NCI-H510A (cell line): ENCODE measurements around the gene SLC29A1.

ENCODE experiments used
- DNase-seq: peaks from one replicate; lab custom pipeline; 2025; lab: John Stamatoyannopoulos, UW

SLC29A1 gene

DNA sequence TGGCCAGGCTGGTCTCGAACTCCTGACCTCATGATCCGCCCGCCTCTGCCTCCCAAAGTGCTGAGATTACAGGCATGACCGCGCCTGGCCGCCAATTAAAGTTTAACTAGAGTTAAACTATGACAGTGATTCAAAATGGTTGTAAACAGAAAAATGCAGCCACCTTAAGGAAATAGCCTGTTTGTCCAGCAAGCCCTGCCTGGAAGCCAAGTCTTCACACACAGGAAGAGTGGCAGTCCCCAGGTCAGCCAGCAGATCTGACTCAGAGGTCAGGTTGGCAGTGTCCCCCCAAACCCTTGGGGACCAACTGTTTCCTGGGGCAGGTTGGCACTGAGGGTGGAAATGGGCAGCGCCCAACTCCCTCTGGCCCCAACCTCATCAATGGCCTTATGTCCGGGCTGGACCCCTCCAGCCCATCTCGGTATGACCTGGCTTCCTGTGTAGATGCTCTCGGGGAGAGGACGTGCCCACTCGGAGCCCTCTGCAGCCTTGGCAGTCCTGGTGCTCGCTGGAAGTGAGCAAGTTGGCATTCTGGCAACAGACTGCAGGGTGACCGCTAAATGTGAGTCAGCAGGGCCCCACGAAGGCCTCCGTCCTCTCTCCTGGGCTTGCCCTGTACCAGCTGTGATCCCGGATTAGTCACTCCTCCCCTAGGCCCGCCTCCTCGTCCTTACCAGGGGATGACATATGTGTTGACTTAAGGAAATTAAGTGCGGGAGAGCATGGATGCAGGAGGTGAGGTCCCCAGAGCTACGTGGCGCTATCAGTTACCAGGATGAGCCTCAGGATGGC is 13.8 kb downstream of the SLC29A1 start:
- DNase-seq: peak; percentile 96

DNA sequence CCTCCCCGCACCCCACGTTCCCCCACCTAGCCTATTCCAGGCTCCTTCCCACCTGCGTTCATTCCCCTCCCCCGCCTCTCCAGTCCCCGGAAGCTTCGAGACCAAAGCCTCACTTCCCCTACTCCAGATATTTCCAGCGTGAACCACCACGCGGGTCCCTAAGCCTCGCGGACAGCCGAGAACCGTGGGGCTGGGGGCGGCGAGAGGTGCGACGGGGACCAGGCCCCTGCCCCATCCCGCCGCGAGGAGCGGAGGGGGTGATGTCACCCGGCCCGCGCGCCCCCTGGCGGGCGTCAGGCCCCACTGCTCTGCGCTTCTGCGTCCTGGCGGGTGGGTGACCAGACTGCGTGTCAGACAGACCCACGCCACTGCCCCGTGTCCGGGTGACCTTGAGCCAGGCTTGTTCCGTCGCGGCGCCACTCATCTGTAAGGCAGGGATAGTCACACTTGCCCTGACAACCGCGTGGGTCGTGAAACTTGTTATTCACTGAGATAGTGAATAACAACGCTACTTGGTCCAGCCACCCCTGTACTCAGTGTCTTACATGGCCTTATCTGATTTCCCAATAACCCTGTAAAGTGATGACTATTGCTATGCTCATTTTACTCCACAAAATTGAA is 14.5 kb downstream of the SLC29A1 start:
- DNase-seq: peak; percentile 59

DNA sequence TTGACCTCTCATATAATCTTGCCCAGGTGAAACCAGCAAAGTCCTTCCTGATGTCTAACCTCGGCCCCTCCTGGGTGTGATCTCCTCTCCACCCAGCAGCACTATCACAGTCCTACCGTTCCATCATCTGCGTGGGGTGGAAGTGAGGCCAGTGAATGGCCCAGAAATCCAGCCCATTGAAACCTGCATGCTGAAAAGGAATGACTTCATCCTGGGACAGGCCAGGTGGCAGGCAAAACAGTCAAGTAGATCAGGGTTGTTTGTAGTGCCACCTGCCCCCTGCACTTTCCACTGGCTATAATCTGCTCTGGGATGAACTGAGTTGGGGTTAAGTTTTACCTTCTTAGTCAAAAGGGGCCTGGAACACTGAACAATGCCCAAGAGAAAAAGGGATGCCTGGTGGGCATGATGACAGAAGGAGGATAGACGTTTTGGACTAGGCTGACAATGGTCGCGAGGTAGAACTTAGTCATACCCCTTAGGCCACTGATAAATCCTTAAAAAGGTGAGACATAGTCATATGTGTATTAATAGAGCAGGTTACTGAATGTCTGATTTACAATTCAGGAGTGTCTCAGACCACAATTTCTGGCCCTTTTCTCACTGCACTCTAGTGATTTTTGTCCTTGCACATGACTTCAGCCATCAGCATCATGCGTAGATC is 15.4 kb downstream of the SLC29A1 start:
- no peak for DNase-seq

DNA sequence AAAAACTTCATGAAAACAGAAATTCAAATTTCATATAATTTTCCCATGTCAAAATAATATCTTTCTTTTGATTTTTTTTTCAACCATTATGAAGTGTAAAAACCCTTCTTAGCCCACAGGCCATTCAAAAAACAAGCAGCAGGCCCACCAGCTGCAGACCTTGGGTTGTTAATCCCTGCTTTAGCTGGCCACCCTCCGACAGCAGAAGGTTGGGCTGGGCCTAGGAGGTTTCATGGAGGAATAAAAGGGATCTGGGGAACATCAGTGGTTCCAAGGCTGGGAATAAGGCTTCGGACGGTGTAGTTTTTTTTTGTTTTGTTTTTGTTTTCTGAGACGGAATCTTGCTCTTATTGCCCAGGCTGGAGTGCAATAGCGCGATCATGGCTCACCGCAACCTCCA is 19.9 kb downstream of the SLC29A1 start:
- no peak for DNase-seq

DNA sequence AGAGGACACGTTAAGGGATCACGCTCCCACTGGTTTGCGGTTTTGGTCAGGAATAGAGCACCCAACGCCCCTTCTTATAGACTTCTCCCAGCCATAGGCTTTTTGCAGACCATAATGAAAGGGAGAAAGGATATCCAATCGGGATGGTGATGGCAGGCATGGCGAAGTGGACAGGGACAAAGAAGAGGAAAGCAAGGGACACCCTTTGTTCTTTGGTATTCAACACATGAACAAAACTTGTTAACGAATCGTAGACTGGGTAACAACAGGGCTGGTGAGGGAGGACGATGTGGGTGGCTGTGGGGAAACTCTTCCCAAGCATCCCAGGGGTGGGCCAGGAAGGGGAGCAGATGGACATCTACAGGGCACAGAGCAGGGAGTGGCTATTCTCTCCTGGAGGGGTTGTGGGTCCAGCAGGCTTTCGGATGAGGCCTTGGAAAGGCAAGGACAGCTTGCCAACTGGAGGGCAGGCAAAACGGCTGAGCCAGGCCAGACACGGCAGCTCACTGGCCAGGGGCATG is 22.1 kb downstream of the SLC29A1 start:
- no peak for DNase-seq

DNA sequence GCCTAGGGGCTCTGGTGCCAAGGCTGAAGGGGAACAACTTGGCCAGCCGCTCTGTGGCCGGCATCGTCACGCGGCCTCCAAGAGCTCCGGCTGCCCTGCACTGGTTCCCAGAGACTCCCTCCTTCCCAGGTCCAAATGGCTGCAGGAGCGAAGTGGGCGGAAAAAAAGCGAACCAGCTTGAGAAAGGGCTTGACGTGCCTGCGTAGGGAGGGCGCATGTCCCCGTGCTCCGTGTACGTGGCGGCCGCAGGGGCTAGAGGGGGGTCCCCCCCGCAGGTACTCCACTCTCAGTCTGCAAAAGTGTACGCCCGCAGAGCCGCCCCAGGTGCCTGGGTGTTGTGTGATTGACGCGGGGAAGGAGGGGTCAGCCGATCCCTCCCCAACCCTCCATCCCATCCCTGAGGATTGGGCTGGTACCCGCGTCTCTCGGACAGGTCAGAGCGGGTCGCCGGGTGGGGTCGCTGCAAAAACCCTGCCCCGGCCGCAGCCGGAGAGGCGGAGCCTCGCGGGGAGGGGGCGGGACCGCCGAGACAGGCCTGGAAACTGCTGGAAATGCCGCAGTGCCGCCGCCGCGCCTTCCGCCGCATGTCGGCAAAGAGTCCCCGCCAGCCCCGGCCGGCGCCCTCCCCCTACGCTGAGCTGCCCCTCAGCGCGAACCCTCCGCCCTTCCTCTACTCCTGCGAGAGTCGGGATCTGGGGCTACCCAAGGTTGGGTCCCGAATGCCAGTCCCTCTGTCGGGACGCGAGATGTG is 22.7 kb downstream of the SLC29A1 start:
- DNase-seq: peak; percentile 95

DNA sequence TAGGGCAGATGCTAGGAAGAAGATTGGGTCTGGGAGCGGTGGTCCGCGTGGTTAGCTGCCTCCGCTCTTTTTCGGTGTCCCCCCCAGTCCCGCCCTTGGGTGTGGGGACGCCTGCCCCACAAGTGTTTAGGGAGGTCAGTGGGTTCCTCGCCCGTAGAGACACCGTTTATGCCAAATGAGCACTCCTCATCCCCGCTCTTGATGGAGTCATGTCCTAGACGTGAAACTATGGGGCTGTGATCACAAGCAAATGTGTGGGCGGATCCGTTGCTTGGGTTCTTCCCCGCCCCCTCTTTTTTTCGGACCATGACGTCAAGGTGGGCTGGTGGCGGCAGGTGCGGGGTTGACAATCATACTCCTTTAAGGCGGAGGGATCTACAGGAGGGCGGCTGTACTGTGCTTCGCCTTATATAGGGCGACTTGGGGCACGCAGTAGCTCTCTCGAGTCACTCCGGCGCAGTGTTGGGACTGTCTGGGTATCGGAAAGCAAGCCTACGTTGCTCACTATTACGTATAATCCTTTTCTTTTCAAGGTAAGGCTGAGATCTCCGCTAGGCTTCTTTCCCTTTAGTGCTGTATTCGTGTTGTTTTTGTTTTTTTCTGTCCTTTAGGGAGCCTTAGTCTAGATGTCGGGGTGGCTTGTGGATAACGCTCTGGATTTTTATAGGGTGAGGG is 23.4 kb downstream of the SLC29A1 start, which contains the start of gene HSP90AB1:
Gene HSP90AB1, plus strand, starts transcription at position 439 of the 675 bp plus-strand sequence. CDS start 1,529 bp downstream, outside the sequence.
- peak; percentile 99 for DNase-seq

DNA sequence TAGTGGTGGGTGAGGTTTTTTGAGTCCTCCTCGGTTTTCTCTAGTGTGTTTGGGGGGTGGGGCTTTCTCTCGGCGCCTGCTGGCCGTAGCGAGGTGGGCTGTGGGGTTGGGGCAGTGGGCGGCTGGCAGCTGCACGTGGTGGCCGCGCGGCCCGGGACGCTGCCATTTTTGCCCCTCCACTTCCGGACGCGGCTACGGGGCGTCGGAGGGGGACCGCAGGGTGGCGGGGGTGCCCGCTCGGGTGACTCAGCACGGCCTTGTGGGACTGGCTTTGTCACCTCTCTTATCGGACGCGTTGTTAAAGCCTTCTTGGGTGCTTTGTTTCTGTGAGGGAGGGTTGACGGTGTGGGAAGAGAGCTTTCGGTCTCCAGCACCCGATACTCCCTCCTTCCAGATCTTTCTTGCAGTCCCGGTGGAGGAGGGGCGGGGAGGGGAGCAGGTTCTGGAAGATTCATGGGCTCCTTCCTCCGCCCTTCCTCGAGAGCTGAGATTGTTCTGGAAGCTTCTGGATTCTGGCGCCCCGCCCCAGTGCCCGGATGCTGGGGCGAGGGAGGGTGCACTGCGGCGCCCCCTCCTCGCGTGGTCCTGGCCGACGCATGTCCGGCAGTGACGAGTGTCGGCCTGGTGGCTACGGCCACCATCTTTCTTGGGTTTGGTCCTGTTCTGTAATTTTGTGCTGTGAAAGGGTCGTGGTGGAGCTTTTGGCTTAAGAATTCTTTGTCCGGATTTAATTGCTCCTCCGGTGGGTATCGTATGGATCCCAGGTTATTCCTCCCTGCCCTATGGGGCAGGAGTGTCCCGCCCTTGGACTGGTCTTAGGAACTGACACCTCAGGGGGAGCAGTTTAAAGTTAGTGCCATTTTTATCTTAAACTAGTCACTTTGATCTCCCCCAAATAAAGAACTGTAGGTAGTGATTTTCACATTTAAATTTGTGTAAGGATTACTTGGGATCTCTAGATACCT is 24.2 kb downstream of the SLC29A1 start:
- no peak for DNase-seq

DNA sequence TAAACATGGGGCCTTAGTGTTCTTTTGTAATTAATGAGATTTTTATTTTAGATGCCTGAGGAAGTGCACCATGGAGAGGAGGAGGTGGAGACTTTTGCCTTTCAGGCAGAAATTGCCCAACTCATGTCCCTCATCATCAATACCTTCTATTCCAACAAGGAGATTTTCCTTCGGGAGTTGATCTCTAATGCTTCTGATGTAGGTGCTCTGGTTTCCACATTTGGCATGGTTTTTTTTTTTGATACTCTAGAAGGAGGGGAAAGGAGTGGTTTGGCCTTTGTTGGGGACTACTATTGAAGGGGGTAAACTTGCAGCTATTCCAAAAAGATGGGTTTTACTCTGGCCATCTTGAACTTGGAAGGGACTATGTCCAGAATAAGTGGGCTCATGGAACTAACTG is 25.2 kb downstream of the SLC29A1 start:
- DNase-seq: no peak

DNA sequence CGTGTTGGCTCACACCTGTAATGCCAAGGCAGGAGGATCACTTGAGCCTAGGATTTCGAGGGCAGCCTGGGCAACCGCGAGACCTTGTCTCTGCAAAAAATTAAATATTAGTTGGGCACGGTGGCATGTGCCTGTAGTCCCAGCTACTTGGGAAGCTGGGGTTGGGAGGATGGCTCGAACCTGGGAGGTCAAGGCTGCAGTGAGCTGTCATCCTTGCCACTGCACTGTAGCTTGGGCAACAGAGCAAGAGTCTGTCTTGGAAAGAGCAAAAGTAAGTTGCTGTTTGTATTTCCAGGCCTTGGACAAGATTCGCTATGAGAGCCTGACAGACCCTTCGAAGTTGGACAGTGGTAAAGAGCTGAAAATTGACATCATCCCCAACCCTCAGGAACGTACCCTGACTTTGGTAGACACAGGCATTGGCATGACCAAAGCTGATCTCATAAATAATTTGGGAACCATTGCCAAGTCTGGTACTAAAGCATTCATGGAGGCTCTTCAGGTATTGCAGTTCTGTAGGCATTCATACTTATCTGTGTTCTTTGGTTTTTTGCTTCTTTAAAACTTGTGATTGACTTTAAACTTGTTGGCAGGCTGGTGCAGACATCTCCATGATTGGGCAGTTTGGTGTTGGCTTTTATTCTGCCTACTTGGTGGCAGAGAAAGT is 25.8 kb downstream of the SLC29A1 start:
- DNase-seq: no peak

DNA sequence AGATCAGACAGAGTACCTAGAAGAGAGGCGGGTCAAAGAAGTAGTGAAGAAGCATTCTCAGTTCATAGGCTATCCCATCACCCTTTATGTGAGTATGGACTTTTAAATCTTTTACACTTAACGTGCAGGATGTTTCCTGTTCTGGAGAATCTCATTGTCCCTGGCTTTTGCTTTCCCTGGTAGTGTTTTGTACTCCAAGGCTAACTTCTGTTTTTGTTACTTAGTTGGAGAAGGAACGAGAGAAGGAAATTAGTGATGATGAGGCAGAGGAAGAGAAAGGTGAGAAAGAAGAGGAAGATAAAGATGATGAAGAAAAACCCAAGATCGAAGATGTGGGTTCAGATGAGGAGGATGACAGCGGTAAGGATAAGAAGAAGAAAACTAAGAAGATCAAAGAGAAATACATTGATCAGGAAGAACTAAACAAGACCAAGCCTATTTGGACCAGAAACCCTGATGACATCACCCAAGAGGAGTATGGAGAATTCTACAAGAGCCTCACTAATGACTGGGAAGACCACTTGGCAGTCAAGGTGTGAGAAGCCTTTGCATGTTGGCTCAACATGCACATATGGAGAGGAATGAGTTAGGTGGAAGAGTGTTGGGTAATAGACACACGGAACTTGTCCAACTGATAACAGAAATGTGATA is 26.8 kb downstream of the SLC29A1 start:
- no peak for DNase-seq

DNA sequence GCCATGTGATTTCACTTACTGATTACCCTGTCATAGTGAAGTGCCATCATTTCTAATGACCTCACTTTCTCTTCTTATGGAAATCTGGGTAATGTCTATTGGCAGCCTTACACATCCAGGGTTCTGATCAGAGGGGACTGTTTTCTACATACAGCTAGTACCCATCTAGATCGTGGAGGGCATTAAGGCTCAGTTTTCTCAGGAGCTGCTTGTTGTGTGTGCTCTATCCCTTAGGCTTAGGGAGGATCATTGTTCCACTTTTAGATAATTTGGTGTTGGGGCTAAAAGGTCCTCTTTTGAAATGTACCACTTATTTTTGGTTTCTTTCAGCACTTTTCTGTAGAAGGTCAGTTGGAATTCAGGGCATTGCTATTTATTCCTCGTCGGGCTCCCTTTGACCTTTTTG is 27.3 kb downstream of the SLC29A1 start:
- no peak for DNase-seq

DNA sequence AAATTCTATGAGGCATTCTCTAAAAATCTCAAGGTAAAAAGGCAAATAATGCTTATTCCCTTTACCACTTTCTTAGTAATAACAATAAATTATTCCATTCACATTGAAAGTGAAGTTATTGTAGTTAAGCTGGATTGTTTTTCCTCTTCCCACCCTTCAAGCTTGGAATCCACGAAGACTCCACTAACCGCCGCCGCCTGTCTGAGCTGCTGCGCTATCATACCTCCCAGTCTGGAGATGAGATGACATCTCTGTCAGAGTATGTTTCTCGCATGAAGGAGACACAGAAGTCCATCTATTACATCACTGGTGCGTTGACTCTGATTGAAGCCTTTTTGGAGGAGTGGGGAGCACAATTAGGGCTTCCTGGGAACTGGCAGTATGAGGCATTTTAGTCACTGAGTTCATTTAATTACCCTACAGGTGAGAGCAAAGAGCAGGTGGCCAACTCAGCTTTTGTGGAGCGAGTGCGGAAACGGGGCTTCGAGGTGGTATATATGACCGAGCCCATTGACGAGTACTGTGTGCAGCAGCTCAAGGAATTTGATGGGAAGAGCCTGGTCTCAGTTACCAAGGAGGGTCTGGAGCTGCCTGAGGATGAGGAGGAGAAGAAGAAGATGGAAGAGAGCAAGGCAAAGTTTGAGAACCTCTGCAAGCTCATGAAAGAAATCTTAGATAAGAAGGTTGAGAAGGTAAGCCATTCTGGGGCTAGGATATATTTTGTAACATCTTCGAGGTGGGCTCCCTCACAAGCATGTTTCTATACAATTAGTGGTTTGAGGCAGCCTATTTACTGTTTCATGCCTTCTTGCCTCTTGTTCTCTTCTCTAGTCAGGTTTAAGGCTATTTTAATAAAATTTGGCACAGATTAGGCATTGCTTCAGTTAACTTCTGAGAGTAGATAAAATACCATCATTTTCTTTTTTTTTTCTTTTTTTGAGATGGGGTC is 28.5 kb downstream of the SLC29A1 start:
- DNase-seq: no peak

DNA sequence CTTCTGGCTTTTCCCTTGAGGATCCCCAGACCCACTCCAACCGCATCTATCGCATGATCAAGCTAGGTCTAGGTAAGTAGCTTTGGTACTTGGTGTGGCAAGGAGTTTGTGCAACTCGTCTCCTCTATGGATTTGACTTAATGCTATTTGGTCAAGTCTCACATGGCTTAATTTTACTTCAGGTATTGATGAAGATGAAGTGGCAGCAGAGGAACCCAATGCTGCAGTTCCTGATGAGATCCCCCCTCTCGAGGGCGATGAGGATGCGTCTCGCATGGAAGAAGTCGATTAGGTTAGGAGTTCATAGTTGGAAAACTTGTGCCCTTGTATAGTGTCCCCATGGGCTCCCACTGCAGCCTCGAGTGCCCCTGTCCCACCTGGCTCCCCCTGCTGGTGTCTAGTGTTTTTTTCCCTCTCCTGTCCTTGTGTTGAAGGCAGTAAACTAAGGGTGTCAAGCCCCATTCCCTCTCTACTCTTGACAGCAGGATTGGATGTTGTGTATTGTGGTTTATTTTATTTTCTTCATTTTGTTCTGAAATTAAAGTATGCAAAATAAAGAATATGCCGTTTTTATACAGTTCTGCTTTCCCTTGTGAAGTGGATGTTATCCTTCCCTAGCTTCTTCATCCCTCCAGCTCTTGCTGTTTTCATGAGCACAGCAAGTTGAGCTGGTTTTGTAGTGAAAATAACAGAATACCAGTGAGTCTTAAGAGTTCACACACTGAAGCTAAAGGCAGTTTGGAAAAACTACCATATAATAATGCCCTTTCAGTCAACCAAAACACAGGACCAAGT is 30.1 kb downstream of the SLC29A1 start:
- DNase-seq: no peak

DNA sequence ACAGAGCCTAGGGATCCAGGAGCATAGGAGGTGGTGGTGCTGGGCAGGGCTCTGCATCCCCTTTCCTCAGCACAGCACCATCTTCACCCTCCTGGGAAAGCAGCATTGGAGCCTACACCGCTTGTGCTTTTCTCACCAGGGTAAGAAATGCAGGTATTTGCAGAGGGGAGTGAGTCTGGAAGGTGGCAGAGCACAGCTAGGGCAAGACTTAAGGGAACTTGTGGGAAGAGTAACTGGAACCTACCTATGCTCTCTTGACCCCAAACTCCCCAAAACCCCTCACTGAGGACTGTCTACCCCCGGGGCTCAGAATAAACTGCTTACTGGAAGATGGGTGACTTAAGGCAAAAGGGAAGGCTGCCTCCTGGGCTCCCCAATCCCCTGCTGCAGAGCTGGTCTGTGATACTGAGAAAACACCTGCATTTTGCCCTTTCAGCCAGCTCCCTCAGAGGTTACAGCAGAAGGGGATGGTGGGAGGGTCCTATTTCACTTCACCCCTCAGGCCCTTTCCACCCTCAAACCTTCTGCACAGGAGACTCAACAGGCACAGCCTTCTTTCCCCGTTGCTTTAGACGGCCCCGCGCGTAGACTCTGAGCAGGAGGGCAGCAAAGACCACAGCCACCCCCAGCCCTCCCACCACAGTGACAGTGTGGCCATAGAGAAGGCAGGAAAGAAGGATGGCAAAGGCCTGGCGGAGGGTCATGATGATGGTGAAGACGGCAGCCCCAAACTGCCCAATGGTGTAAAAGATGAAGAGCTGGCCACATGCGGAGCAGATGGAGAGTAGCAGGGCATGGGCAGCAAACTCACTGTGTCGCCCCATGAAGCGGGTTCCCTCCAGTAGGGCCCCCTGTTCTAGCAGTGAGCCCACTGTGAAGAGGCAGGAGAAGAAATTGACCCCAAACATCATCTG is 31.1 kb downstream of the SLC29A1 start:
- no peak for DNase-seq
